GM06990 (cell line): ENCODE data around the gene PKP3.

Source experiments
- DNase-seq: peaks from one replicate; pipeline ENCODE4 v3.0.0-alpha.2; 2011; ENCODE audit not compliant: insufficient read length; ENCODE audit errors: extremely low read depth
- H3K27me3 ChIP-seq: replicated peaks from 2 replicates; pipeline ENCODE4 v1.6.0; 2011; ENCODE audit warnings: low read length; ENCODE audit not compliant: control insufficient read depth, insufficient read depth
- H3K36me3 ChIP-seq: 2 replicates; pipeline ENCODE4 v1.5.1; 2011; ENCODE audit warnings: low read length; ENCODE audit not compliant: control insufficient read depth, insufficient read depth
- H3K4me3 ChIP-seq: replicated peaks from 2 replicates; pipeline ENCODE4 v1.5.1; 2011; ENCODE audit warnings: low read depth, mild to moderate bottlenecking, control low read depth, low read length
- CTCF ChIP-seq: IDR thresholded peaks from 2 replicates; pipeline ENCODE4 v1.5.1; 2011; ENCODE audit warnings: low read length, control low read depth, mild to moderate bottlenecking, inconsistent platforms; ENCODE audit not compliant: insufficient read depth, poor library complexity, severe bottlenecking

The PKP3 gene

GRCh38 chr11:372809-373715 lies 20.9 kb upstream of the PKP3 start:
- TF ChIP-seq CTCF: no peak
- DNase-seq: no peak
- Histone ChIP-seq H3K36me3 (no peaks in the 10 kb centered on the region), H3K4me3 (no peak overlapping the region), H3K27me3 (no peaks in the 10 kb centered on the region; the same call in none of the 2 replicates)

- DNase-seq: no peak
- H3K36me3 ChIP-seq: no peaks in the 10 kb centered on the region
- TF ChIP-seq CTCF: no peak
- no peak overlapping the region for H3K4me3 ChIP-seq
- no peaks in the 10 kb centered on the region; the same call in 1 of the 2 replicates for H3K27me3 ChIP-seq
Observed at GRCh38 chr11:373716-374551, 20.1 kb upstream of the PKP3 start.

DNA sequence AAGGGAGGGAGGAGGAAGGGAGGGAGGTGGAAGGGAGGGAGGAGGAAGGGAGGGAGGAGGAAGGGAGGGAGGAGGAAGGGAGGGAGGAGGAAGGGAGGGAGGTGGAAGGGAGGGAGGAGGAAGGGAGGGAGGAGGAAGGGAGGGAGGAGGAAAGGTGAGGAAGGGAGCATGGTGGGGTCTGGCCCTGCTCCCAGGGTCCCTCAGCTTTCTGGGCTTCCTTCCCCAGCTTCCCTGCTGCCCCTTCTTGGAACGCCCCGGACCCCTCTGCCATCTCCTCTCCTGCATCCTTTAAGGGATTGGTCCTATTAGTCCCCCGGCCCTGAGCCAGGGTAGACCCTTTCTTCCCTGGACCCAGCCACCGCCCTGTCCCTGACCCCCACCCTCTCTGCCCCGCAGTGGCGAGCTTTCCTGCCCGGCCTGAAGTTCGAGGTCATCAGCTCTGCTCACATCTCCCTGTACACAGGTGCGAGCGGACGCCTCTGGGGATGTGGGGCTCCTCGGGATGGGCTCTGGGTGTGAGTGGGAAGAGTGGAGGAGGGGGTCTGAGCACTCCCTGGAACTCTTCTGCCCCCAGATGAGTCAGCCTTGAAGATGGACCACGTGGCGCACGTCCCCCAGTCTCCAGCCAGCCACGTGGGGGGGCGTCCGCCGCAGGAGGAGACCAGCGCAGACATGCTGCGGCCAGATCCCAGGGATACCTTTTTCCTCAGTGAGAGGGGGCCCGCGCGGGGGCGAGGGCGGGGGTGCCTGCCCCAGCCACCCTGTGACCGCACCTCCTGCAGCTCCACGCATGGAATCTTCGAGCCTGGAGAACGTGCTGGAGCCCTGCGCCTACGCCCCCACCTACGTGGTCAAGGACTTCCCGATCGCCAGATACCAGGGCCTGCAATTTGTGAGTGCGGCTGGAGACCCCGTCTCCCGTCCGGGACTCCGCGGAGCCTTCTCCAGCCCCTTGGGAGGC lies 18.7 kb upstream of the PKP3 start:
- Histone ChIP-seq H3K4me3 (no peak overlapping the region), H3K27me3 (no peaks in the 10 kb centered on the region; the same call in 1 of the 2 replicates), H3K36me3 (no peaks in the 10 kb centered on the region)
- no peak for DNase-seq
- TF ChIP-seq CTCF: no peak

DNA sequence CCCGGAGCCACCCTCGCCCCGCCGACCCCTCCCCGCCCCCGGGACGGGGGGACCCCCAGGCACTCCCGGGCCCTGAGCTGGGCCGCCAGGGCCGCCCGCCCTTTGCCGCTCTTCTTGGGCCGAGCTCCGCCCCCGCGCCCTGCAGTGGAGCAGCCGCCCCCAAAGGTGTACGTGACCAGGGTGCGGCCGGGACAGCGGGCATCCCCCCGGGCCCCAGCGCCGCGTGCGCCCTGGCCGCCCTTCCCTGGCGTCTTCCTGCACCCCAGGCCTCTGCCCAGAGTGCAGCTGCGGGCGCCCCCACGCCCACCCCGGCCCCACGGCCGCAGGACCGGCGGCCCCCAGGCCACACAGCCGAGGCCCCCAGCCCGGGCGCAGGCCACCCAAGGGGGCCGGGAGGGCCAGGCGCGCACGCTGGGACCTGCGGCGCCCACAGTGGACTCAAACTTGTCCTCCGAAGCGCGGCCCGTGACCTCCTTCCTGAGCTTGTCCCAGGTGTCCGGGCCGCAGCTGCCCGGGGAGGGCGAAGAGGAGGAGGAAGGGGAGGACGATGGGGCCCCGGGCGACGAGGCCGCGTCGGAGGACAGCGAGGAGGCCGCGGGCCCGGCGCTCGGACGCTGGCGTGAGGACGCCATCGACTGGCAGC lies 17.4 kb upstream of the PKP3 start:
- no peaks in the 10 kb centered on the region for H3K27me3 ChIP-seq
- TF ChIP-seq CTCF: no peak
- H3K36me3 ChIP-seq: no peaks in the 10 kb centered on the region
- DNase-seq: no peak
- no peak overlapping the region for H3K4me3 ChIP-seq
